Esophagus squamous epithelium (tissue), 5 donors: Measurements from ENCODE around the gene PTPRO. TPM values are rescaled to one million over a fixed set of nuclear protein-coding genes. Genes with fewer than 3 reads are reported as not detected.

Experiments used
- DNase-seq: peaks from one replicate; lab custom pipeline; 2025; lab: John Stamatoyannopoulos, UW
- H3K27ac ChIP-seq, 4 donors: fragments of 200-600 bp; sonication (generic); one replicate each; pipeline ENCODE4 v1.5.1; 2016 to 2019; ENCODE audit warnings: mild to moderate bottlenecking in 1 of 4
- H3K27me3 ChIP-seq, 4 donors: fragments of 200-600 bp; sonication (generic); 1 replicate in 3 of 4; 2 replicates in 1 of 4; pipeline versions ENCODE4 v1.5.1 to v1.6.0; 2017 to 2021; ENCODE audit warnings: antibody characterized with exemption in 1 of 4
- H3K36me3 ChIP-seq, 3 donors: fragments of 200-600 bp; sonication (generic); one replicate each; pipeline ENCODE4 v1.5.1; 2016 to 2019
- H3K4me1 ChIP-seq, 3 donors: fragments of 200-600 bp; sonication (generic); one replicate each; pipeline ENCODE4 v1.5.1; 2017 to 2019
- H3K4me3 ChIP-seq, 4 donors: fragments of 200-600 bp; sonication (generic); 1 replicate in 3 of 4; 2 replicates in 1 of 4; pipeline ENCODE4 v1.5.1; 2016 to 2019; ENCODE audit warnings: mild to moderate bottlenecking in 2 of 4, moderate library complexity in 1 of 4
- H3K9me3 ChIP-seq, 3 donors: fragments of 200-600 bp; sonication (generic); one replicate each; pipeline ENCODE4 v1.5.1; 2016 to 2019
- POLR2A ChIP-seq, 4 donors: fragments of 450-650 bp; IDR thresholded peaks; one replicate each; pipeline ENCODE4 v1.6.1; 2017; ENCODE audit warnings: antibody characterized with exemption in 4 of 4, mild to moderate bottlenecking in 4 of 4, moderate library complexity in 3 of 4
- WGBS, 2 donors: methylation state at CpG; one replicate each; pipeline ENCODE4 v1.1.5; 2018; 5-methylcytosine and 5-hydroxymethylcytosine counted together
- intact Hi-C: fragments of 100-400 bp; cut with DNase I; formaldehyde crosslinking; loops from one replicate; pipeline ENCODE4 v1.15.0; 2022
- total RNA-seq, 4 donors: library from RNA; depleted of rRNA; stranded (reverse); fragments of >200 nt; gene quantifications; one replicate each; pipeline ENCODE4 v1.1.0, GENCODE V29; 2016
- TF ChIP-seq, protein P1 (sequence below), 6 experiments: fragments of 450-650 bp in 4 of 6; fragments of 200-600 bp in 2 of 6; sonication (generic) in 2 of 6; IDR thresholded peaks; one replicate each; pipeline ENCODE4 v1.5.1; 2016 to 2019; ENCODE audit warnings: antibody characterized with exemption in 6 of 6, mild to moderate bottlenecking in 4 of 6, moderate library complexity in 4 of 6
- donor health status: DM: yes; HTN: yes; CAD: no.

PTPRO gene
- total RNA-seq, 4 donors from 2014 or later = 0.13 to 1.4 (median 0.76) TPM; not detected in 1

GRCh38 chr12:15515010-15515409 lies 192.7 kb downstream of the PTPRO start:
- H3K4me3 ChIP-seq = no peak overlapping the region

DNA sequence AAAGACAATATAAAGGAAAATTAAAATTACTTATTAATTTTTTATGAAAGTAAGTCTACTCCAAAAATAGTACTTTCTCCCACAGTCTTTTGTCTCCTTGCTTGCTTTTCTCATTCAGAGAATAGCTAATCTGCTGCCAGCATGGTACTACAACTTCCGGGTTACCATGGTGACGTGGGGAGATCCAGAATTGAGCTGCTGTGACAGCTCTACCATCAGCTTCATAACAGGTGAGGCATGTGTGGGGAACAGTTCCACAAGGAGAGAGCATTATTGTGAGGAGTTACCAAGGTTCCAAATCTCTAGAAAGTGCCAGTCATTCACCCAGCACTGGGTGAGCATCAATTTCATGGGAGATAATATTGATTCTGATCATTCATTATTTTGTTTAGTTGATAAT lies 197.8 kb downstream of the PTPRO start:
- intact Hi-C loops = loop anchor here (5.0 kb wide), 1 partner anchor 243 kb away; no protein-coding TSS in a partner anchor
- DNase-seq = no peak
- 82 to 83% methylated on average over 2 of the region's 2 CpGs for WGBS, 2 donors
- Histone ChIP-seq H3K4me1 (no peaks in the 10 kb centered on the region), H3K9me3 (no peaks in the 10 kb centered on the region), H3K27ac (no peak overlapping the region), H3K27me3 (peaks cover 0 to 14% (median 0%) of the 10 kb centered on the region in 4 donors), H3K4me3 (no peak overlapping the region), H3K36me3 (no peaks in the 10 kb centered on the region)
- TF ChIP-seq POLR2A (IDR thresholded peaks at IDR 0.05) = no peak
- TF ChIP-seq, protein P1, sequence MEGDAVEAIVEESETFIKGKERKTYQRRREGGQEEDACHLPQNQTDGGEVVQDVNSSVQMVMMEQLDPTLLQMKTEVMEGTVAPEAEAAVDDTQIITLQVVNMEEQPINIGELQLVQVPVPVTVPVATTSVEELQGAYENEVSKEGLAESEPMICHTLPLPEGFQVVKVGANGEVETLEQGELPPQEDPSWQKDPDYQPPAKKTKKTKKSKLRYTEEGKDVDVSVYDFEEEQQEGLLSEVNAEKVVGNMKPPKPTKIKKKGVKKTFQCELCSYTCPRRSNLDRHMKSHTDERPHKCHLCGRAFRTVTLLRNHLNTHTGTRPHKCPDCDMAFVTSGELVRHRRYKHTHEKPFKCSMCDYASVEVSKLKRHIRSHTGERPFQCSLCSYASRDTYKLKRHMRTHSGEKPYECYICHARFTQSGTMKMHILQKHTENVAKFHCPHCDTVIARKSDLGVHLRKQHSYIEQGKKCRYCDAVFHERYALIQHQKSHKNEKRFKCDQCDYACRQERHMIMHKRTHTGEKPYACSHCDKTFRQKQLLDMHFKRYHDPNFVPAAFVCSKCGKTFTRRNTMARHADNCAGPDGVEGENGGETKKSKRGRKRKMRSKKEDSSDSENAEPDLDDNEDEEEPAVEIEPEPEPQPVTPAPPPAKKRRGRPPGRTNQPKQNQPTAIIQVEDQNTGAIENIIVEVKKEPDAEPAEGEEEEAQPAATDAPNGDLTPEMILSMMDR (IDR thresholded peaks at IDR 0.05) = no peak

More at GRCh38 chr12:15515010-15515409, 192.7 kb downstream of the PTPRO start:
- Histone ChIP-seq H3K36me3 (no peaks in the 10 kb centered on the region), H3K27me3 (peaks cover 0 to 7% (median 0%) of the 10 kb centered on the region in 4 donors), H3K27ac (no peak overlapping the region), H3K9me3 (no peaks in the 10 kb centered on the region), H3K4me1 (no peaks in the 10 kb centered on the region)
- WGBS, 2 donors = 32 to 62% methylated on average over 4 of the region's 4 CpGs
- intact Hi-C loops = no loop called here
- no peak for DNase-seq
- TF ChIP-seq POLR2A (IDR thresholded peaks at IDR 0.05) = no peak
- TF ChIP-seq, protein P1 (IDR thresholded peaks at IDR 0.05) = no peak

DNA sequence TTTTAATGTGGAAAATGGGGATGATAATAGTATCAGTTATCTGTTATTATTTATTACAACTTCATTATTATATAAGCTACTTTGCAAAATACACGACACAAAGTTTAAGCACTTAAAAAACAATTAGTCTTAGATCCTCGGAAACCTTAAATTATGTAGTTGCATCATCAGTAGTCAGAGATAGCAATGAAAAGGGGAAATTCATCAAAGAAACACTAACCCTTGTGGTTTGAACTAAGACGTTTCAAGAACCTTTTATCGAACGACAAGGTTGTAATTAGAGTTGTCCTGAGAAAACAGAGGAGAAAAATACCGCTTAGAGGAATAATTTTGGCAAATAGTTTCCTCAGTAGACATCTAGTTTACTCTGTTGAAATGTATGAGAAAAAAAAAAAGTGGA lies 198.5 kb downstream of the PTPRO start:
- intact Hi-C loops = loop anchor here (5.0 kb wide), 1 partner anchor 244 kb away; no protein-coding TSS in a partner anchor
- Histone ChIP-seq H3K27me3 (peaks cover 0 to 14% (median 0%) of the 10 kb centered on the region in 4 donors), H3K4me3 (no peak overlapping the region), H3K4me1 (no peaks in the 10 kb centered on the region), H3K27ac (no peak overlapping the region), H3K9me3 (no peaks in the 10 kb centered on the region), H3K36me3 (no peaks in the 10 kb centered on the region)
- no peak for TF ChIP-seq POLR2A (IDR thresholded peaks at IDR 0.05)
- TF ChIP-seq, protein P1 (IDR thresholded peaks at IDR 0.05) = no peak
- no peak for DNase-seq
- 34 to 36% methylated on average over 6 of the region's 6 CpGs for WGBS, 2 donors

GRCh38 chr12:15522574-15523187 lies 200.4 kb downstream of the PTPRO start:
- TF ChIP-seq POLR2A (IDR thresholded peaks at IDR 0.05) = no peak
- TF ChIP-seq, protein P1 (IDR thresholded peaks at IDR 0.05) = peak; percentile 16 to 72 (median 44)
- Histone ChIP-seq H3K36me3 (no peaks in the 10 kb centered on the region), H3K4me1 (no peaks in the 10 kb centered on the region), H3K9me3 (no peaks in the 10 kb centered on the region), H3K27me3 (peaks cover 0 to 14% (median 0%) of the 10 kb centered on the region in 4 donors), H3K27ac (no peak overlapping the region), H3K4me3 (no peak overlapping the region)
- WGBS, 2 donors = 19 to 30% methylated on average over 3 of the region's 3 CpGs
- DNase-seq = no peak
- intact Hi-C loops = loop anchor here (5.0 kb wide), 1 partner anchor 245 kb away; no protein-coding TSS in a partner anchor

DNA sequence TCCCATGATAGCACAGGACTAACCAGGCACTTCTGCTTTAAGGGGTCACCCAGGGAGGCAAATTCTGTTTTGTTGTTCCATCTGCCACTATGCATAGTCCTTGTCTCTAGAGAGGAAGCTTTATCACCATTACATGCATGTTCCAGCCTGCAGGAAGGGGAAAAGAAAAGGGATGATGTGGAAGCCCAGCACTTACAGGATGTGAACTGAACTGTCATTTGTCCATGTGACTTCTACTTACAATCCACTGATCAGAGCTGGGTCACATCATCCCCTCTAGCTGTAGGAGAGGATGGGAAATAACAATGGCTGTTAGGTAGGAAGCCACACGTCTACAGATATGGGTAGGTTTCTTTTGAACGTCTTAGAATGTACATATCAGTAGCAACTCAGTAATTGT lies 203.1 kb downstream of the PTPRO start:
- Histone ChIP-seq H3K36me3 (no peaks in the 10 kb centered on the region), H3K27me3 (peaks cover 0 to 7% (median 0%) of the 10 kb centered on the region in 4 donors), H3K27ac (no peak overlapping the region), H3K4me3 (no peak overlapping the region), H3K9me3 (no peaks in the 10 kb centered on the region), H3K4me1 (no peaks in the 10 kb centered on the region)
- TF ChIP-seq POLR2A (IDR thresholded peaks at IDR 0.05) = no peak
- TF ChIP-seq, protein P1 (IDR thresholded peaks at IDR 0.05) = no peak
- 61 to 72% methylated on average over 2 of the region's 2 CpGs for WGBS, 2 donors
- intact Hi-C loops = no loop called here
- DNase-seq = no peak
